ENCODE data around the gene DDX1.
A peak's percentile ranks its signal among the peaks of the same experiment; 100 is the strongest.

DDX1 gene

DNA sequence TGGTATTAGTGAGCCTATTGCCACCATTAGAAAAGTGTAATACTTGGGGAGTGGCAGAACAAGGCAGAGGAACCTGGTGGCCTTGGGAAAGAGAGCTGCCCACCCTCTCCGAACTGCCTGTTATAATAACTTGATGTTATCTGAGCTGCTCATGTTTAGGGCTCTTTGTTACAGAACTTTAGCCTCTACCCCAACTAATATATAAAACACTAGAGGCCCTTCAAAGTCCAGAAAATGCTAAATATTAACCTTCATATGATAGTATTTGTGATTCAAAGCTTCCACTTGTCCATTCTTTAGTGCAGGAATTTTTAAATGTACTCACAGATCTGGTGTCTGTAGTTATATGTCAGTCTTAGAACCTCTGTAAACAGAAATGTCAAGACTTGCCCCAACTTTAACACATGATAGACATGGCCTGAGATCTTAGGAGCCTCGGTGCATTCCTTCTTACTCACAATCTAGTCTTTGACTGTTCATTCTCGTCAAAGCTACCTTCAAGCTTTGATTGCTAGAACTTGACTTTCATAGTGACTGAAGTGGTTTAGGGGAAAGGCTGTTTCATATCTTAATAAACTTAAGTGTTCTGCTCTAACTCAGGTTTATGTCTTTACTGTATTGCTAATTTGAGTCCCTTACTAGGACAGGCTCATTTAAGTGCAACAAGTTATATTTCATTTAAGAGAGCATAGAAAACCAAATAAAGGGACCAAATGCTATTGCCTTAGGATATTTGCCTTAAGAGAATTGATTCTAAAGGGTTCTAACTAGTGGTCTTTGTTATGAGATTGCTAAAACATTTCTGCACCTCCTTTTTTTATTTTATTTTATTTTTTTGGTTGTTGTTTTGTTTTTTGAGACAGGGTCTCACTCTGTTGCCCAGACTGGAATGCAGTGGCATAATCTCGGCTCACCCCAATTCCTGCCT, 41.6 kb downstream of the DDX1 start:
- DNase-seq = no peak

DNA sequence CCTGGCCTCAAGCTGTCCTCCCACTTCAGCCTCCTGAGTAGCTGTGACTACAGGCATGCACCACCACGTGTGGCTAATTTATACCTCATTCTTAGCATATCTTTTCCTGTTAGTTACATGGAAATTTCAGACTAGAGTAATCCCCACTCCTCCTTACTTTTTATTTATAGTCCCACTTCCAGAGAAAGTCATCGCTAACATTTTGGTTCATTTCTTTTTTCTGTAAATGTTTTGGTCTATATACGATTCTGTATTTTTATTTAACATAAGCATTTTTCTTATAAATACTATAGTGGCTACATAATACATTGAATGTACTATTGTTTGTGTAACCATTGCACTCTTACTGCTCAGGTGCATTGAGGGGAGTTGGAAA, 42.3 kb downstream of the DDX1 start:
- no peak for DNase-seq

DNA sequence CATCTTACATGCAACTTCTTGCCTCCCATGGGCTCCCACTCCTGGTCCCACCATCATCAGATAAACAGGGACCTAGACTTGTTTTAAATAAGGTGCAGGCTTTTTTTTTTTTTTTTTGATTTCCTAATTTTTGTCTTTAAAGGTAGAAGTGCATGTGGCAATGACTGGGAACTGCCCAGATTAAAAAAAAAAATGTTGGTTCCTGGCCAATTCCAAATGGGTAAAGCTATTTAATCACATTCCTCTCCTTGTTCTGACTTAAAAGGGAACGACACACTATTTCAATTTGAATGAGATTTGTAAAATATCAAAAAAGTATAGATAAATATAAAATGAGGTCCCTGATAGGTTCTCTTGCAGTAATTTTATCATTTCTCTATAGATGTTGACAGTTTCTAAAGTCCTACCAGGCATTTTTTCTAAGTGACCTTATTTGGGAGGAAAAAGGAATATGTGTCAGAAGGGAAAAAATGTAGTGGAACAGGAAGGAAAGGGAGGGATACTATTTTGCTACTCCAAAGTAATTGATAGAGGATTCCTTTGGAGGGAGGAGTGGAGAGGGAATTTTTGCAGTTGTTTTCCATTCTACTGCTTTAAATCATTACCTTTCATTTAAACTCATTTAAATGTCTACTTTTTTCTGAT, 43.3 kb downstream of the DDX1 start:
- no peak for DNase-seq

DNA sequence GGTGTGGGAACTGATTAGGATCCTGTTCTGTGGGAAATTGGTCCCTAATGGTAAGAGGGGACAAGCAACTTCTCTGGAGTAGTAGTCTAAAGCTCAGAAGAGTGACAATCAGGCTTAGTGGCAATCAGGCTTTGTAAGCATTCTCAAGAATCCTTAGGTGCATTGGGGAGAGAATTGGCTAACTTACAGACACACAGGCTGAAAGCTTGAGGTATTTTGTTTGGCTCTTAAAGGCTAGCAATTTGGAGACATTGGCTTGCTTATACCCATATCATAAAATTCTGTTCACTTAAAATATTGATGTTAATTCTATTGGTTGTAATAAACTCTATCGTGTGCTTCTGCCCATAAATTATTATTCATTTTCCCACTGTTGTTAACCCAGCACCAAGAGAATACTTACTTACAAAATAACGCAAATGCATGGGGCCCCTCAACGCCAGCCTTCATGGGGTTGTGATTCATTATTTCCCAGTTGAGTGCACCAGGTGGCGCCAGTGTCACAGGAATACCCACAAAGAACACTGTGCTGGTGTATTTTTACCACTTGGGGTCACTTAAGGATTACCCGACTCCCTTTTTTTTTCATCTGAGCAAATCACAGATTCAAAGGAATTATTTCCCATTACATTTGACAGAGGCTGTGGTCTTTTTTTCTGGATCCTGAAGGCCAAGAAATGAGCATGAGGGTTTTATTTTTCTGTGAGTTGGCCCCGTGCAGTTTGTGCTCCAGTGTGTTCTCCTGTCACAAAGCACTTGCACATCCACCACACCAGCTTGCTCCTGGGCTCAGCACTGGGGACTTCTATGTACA, 45.5 kb downstream of the DDX1 start:
- DNase-seq = peak; percentile 68

DNA sequence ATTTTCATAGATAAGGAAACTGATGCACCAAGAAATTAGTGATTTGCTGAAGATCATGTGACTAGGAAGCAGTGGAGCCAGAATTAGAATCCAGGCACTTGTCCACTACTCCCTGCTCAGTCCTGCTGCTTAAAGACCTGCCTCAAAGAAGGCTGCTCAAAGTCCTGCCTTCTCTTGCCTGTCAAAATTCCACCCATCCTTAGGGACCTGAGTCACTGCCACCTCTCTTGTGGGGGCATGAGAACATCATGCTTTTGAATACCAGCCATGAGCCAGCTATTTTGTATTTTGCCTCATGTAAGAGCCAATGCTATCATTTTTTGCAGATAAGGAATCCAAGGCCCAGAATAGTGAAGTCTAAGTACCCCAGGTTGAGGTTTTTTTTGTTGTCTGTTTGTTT, 47.1 kb downstream of the DDX1 start:
- DNase-seq = no peak

DNA sequence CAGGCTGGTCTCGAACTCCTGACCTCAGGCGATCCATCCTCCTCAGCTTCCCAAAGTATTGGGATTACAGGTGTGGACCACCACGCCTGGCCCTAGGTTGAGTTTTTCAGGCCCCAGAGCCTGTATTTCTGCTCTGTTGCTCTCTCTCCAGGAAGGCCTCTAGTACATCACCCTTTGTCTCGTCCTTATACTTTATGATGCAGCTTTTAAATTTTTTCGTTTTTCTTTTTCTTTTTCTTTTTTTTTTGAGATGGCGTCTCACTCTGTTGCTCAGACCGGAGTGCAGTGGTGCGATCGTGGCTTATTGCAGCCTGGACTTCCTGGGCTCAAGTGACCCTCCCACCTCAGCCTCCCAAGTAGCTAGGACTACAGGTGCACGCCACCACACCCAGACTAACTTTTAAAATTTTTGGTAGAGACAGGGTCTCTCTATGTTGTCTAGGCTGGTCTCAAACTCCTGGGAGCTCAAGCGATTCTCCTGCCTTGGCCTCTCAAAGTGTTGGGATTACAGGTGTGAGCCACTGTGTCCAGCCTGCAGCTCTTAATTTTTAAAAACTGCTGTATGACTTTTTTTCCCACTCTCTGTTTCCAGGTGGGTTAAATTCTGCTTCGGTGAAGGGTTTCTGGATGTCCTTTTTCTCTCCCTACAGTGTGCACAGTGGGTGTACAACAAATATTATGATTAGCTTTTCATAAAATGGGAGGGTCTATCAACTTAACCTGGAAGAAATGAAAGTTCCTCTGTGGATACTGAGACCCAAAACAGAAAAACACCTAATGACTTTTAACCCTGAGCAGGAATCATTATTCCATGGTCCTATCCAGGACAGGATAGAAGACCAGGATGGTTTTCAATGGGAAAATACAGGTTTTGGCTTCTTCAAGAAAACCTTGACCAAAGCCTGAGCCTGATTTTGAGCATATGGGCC, 47.9 kb downstream of the DDX1 start:
- no peak for DNase-seq

DNA sequence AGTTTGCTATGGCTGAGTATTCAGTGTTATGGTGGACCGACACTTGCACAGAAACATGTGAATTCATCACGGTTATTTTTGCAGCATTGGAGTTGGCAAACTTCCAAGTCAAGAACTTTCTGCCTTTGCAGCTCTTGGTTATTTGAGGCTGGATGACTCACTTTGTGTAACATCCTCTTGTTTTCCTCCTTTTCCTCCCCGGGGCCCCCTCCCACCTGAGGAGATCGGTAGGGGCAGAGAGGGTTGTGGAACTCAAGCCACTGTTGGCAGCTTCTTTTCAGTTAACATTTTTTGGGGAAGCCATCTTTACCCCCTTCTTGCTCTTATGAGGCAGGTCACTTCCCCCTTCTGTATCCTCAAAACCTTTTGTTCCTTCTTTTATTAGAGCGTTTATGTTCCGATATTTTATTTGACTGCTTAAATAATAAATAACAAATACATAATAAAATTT, 48.6 kb downstream of the DDX1 start:
- DNase-seq = no peak

DNA sequence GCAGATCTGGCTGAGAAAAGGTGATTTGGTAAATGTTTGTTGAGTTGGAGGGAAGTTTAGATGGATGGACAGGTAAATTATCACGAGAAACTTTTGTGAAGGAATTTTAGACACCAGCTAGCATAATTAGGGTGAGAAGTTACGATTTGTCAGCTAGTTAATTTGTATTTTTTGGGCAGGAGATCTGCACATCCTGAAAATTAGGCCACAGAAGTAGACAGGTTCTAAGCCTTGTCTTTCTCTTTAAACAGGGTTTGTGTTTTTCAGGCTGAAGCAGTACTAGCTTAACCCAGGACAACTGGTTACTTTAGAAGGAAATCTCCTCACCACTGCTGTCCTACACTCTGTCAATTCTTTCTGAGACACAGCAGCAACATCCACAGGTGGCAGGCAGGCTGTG, 49.1 kb downstream of the DDX1 start:
- DNase-seq = no peak

DNA sequence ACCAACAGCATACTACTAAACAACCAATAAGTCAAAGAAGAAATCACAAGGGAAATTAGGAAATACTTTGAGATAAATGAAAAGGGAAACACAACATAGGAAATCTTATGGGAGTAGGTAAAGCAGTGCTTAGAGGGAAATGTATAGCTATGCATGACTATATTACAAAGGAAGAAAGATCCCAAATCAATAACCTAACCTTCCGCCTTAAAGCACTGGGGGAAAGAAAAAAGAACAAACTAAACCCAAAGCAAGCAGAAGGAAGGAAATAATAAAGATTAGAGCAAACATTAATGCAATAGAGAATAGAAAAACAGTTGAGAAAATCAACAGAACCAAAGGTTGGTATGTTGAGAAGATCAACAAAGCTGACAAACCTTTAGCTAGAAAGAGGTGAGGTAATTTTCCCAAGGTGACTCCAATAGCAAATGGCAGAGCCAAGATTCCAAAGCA, 49.9 kb downstream of the DDX1 start:
- no peak for DNase-seq

DNA sequence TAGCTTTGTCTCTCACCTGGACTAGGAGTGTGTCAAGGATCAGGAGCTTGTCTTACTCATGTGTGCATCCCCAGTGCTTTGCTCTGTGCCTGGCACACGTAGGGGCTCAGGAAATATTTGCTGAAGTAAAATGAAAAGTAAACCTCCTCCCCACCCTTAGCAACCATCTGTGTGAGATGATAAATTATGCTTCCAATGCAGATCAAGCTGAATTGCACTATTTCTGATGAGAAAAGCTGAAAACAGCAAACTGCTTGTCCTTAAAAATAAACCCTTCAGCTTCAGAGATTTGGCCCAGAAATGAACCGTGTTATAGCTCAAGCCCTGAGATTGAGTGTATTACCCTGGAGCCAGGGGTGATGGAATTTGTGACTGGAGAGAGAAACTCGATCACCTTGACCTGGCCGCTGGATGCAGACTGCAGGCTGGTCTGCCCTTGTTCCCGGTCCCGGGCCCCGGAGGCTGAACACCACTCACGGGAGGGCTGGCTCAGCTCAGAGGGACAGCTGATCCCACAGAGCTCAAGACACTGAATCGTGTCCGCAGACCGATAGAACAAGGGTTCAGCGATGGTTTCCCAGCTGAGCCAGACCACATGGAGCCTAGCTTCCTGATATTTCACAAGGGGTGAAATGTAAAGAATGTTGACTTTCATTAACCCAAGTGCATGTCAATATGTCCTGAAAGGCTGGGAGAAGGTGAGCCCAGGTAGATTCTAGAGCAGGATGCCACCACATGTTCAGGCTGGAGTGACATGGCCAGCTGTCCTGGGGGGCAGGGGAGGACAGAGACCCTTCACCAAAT, 50.5 kb downstream of the DDX1 start:
- DNase-seq = no peak

DNA sequence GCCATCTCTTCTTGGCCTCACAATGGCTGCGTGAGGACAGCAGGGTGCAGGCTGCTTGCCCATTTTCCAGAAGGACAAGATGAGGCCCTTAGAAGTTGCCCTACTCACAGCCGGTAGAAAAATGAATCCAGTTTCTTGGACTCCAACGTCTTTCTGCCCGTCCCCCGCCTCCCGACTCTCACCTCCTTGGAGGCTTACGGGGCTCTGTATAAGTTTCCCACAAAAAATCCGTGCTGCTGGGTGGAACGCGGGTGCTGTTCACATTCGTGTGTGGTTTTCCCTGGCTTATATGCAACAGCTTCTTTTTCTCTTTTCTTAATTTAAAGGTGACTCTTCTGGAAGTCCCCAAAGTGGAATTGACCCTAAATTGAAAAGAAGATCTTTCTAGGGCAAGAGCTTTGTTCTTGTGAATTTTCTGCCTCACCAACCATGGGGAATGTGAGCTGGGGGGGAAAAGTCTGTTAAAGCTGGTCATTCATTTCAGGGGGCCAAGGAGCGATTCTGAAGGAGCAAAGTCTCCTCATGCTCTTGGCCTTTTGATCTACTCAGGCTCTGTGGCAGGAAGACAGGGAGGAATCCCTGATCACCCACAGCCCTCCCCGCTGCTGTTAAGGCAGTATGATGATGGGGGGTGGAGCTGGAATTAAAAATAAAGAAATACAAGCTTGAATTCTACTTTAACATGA, 51.3 kb downstream of the DDX1 start:
- no peak for DNase-seq

DNA sequence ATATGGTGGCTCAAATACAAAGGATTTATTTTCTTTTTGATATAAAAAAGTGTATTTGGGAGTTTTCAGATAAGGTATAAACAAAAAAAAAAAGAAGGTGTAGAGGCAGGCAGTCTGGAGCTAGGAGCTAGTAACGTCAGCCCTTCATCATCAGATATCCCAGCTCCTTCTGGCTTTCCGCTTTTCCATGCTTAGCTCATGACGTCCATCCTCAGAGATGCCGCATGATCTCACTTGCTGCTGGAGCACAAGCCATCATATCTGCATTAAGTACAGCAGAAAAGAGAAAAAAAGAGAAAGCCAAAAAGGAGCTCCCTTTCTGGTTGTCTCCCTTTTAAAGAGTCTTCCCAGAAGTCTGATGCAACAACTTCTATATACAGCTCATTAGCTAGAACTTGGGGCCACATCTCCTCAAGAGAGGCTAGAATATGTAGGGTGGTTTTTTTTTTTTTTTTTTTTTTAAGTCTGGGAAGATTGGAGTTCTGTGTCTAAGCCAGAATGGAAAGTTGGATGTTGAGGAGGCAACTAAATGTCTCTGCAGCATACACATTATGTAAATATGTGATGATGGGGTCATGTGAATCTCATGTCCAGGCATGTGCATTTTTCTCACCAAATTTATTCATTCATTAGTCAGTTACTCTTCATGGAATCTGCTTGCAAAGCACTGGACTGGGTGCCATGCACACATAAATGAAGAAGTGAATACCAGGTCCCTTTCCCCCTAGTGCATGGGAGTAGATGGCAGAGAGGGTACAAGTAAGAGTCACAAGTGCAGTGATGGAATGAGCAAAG, 52.3 kb downstream of the DDX1 start:
- no peak for DNase-seq

DNA sequence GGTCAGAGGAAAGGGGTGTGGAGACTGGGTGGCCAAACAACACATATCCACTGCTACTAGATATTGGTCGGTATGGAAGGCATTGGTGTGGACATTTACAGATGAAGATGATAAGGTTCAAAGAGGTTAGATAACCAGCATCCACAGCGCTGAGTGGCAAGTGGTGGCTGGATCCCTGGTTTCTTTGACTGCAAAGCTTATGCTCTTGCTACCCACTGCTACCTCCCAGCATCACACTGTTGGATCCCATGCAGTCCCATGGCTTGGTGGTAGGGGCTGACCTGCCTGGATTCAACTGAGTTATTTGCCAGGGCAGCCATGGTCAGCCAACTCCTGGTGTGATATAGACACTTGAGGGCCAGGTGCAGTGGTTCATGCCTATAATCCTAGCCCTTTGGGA, 53.6 kb downstream of the DDX1 start:
- no peak for DNase-seq

DNA sequence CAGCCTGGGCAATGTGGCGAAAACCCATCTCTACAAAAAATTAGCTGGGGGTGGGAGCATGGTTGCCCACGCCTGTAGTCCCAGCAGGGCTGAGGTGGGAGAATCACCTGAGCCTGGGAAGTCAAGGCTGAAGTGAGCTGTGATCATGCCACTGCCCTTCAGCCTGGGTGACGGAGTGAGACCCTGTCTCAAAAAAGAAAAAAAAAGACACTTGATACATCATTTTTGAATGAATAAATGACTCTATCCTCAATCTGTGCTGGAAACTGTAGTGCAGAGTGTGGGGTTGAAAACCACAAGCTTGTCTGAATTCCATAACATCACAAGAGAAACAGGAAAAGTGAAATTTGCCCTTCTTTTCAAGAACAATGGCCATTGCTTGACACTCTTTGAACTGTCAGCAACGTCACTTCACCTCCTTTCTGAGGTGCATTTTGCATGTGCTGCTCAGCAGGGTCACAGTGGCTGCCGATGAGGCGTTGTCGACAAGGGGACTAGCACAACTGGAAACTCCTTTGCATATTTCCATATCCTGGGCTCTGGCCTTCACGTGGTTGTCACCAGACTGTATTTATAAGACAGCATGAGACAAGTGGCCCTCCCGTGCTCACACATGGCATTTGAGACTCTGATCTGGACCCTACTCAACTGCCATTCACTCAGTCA, 54.2 kb downstream of the DDX1 start:
- no peak for DNase-seq

DNA sequence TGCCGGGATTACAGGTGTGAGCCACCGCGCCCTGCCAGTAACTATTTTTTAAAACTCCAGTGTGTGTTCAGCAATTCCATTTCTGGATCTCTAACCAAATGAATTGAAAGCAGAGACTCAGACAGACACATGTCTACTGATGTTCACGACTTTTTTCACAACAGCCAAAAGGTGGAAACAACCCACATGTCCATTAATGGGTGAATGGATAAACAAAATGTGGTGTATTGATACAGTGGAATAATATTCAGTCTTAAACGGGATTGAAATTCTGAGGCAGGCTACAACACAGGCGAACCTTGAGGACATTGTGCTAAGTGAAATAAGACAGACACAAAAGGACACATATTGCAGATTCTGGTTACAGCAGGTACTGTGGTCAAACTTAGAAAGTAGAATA, 55.0 kb downstream of the DDX1 start:
- DNase-seq = no peak

DNA sequence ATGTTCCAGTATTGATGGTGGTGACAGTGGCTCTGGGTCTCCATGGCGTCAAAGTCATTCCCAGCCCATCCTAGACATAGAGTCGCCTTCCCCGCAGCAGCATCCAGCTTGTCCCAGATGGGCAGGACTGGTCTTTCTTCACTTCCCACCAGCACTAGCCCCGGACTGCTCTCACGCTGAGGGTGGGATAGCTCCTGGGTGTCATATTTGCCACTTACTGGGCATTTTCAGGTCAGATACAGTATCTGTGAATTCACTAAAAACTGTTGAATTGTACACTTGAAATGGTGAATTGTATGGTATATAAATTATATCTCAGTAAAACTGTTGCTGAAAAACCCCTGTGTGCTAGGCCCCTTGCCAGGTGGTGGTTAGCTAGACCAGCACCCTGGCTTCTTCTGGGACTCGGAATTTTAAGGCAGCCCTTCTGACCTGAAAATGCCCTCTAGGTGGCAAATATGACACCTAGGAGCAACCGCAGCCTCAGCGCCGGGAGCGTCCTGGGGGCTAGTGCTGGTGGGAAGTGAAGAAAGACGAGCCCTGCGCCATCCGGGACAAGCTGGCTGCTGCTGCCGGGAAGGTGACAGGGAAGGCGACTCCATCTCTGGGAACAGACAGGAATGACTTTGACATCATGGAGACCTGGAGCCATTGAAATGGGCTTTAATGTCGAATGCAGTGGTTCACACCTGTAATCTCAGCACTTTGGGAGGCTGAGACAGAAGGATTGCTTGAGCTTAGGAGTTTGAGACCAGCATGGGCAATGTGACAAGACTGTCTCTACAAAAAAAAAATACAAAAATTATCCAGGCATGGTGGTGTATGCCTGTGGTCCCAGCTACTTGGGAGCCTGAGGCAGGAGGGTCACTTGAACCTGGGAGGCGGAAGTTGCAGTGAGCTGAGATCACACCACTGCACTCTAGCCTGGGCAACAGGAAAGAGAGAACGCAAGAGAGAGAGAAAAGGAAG, 56.2 kb downstream of the DDX1 start:
- DNase-seq = no peak

DNA sequence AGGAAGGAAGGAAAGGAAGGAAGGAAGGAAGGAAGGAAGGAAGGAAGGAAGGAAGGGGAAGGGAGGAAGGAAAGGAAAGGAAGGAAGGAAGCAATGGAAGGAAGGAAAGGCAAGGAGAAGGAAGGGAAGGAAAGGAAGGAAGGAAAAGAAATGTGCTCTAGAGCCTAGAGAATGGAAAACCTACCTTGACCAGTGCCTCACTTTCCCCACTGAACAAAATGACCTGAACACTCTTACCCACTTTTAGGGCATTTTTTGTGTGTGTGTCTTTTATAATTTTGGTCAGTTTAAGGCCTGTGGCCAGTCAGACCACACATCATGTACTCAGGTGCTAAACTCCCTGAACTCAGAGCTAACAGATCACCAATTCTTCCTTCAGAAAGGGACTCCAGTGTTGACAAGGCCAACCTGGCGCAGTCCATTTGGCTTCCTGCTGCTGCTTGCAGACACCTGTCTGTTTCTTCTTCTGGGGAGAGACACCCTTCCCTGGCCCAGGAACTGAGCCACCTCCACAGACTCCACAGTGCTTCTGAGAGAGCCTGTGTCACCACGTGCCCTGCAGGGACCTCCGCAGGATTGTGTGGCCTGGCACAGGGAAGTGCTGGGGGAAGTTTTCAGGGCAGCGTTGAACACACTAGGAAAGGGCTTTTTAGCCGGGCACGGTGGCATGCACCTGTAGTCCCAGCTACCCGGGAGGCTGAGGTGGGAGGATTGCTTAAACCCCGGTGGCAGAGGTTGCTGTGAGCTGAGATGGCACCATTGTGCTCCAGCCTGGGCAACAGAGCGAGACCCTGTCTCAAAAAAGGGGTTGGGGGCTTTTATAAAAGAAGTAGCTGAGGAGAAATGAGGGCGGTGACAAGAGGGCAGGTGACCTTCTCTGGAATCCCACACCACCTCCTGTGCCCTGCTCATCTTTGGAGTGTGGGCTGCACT, 57.2 kb downstream of the DDX1 start:
- no peak for DNase-seq
